ENCODE measurements around the gene MXD4. TPM values are rescaled to one million over a fixed set of nuclear protein-coding genes. Genes with fewer than 3 reads are reported as not detected.

Gene MXD4
- total and polyA plus RNA-seq, 2 donors (not counting 1 experiment from before 2014, with no cell fraction given) = 67.3 to 75.3 TPM

GRCh38 chr4:2256156-2256731 lies 5.7 kb downstream of the MXD4 start:
- POLR2A ChIA-PET = no interaction called here
- peaks cover 0 to 56% of the 10 kb centered on the region in 2 experiments for H3K36me3 ChIP-seq (replicated peaks in 1 of 2; ENCODE audit: control extremely low read depth in 1 of 2, control insufficient read depth in 1 of 2, extremely low read depth in 1 of 2, insufficient read depth in 2 of 2, low read length in 1 of 2)
- WGBS (ENCODE audit: insufficient coverage) = 90% methylated on average over 8 of the region's 8 CpGs

More at GRCh38 chr4:2256156-2256731, 5.7 kb downstream of the MXD4 start:
- Histone ChIP-seq H3K4me2 (replicated peaks; ENCODE audit: low read depth, low read length, poor library complexity, severe bottlenecking) (no peak overlapping the region), H3K27ac (ENCODE audit: low read length in 2 of 2) (no peak overlapping the region), H3K27me3 (replicated peaks in 1 of 4; ENCODE audit: control extremely low read depth in 1 of 4, control insufficient read depth in 3 of 4, insufficient read depth in 4 of 4, low read length in 3 of 4) (no peaks in the 10 kb centered on the region), H3K79me2 (ENCODE audit: control insufficient read depth, insufficient read depth, low read length) (peaks cover 56% of the 10 kb centered on the region), H3K4me1 (ENCODE audit: control insufficient read depth in 2 of 2, insufficient read depth in 2 of 2, low read length in 2 of 2) (peaks cover 14 to 29% of the 10 kb centered on the region in 2 donors), H3K4me3 (ENCODE audit: control extremely low read depth in 1 of 5, extremely low read depth in 1 of 5, insufficient read depth in 1 of 5, low read depth in 2 of 5, low read length in 4 of 5) (no peak overlapping the region), H4K20me1 (ENCODE audit: control insufficient read depth, insufficient read depth, low read length, poor library complexity, severe bottlenecking) (peaks cover 94% of the 10 kb centered on the region), H2AFZ (ENCODE audit: insufficient read depth, low read depth, low read length, poor library complexity, severe bottlenecking) (no peak overlapping the region), H3K9me3 (ENCODE audit: control extremely low read depth in 1 of 3, control insufficient read depth in 2 of 3, insufficient read depth in 1 of 3, low read length in 2 of 3) (no peaks in the 10 kb centered on the region), H3K9ac (ENCODE audit: low read length) (no peak overlapping the region)
- intact Hi-C loops (cut with micrococcal nuclease) = no loop called here
- Mint-ChIP-seq H3K27me3 (no peaks in the 10 kb centered on the region), H3K4me1 (peaks cover 22% of the 10 kb centered on the region), H3K27ac (no peak overlapping the region), H3K4me3 (no peak overlapping the region), H3K9me3 (ENCODE audit: insufficient read depth) (no peaks in the 10 kb centered on the region)
- TF ChIP-seq EZH2 (IDR thresholded peaks at IDR 0.05; ENCODE audit: borderline replicate concordance, insufficient read depth, low read depth, low read length, poor library complexity, severe bottlenecking) (no peak), CTCF (IDR thresholded peaks at IDR 0.05) (no peak)
- ATAC-seq (ENCODE audit: low read depth) (no peak), DNase-seq (no peak)
- CTCF ChIA-PET = interaction anchor here (2.8 kb wide), 1 partner anchor 35 kb away, joined by 9 read pairs; no protein-coding TSS in a partner anchor

Measured in B cell (primary cell).